Psoas muscle (tissue), 8 donors: ENCODE data around the gene SPTBN2. TPM values are rescaled to one million over a fixed set of nuclear protein-coding genes. Genes with fewer than 3 reads are reported as not detected.

Experiments
- ATAC-seq, 4 donors: fragments of 200-7000 bp; cut with Tn5 transposase; one replicate each; pipeline ENCODE4 v1.9.1; 2020; ENCODE audit warnings: moderate library complexity in 3 of 4, mild to moderate bottlenecking in 2 of 4
- DNase-seq, 2 donors: peaks; one replicate each; pipeline ENCODE4 v3.0.0-alpha.2; 2020
- H3K27ac ChIP-seq: fragments of 200-600 bp; one replicate; pipeline ENCODE4 v1.8.0; 2022
- H3K27me3 ChIP-seq, 3 donors: fragments of 200-600 bp in 1 of 3; one replicate each; pipeline versions ENCODE4 v1.6.1 to v1.8.0; 2013 to 2022; ENCODE audit warnings: low read length in 2 of 3, mild to moderate bottlenecking in 2 of 3, moderate library complexity in 1 of 3; ENCODE audit not compliant: insufficient read depth in 3 of 3
- H3K36me3 ChIP-seq, 2 donors: fragments of 200-600 bp in 1 of 2; one replicate each; pipeline versions ENCODE4 v1.6.1 to v1.8.0; 2013 to 2022; ENCODE audit warnings: low read depth in 1 of 2, mild to moderate bottlenecking in 1 of 2, moderate library complexity in 1 of 2; ENCODE audit not compliant: insufficient read depth in 1 of 2
- H3K4me1 ChIP-seq: fragments of 200-600 bp; one replicate; pipeline ENCODE4 v1.8.0; 2022
- H3K4me3 ChIP-seq: fragments of 200-600 bp; one replicate; pipeline ENCODE4 v1.8.0; 2022; ENCODE audit warnings: mild to moderate bottlenecking
- H3K9me3 ChIP-seq: fragments of 200-600 bp; one replicate; pipeline ENCODE4 v1.8.0; 2022
- CTCF ChIP-seq: fragments of 200-600 bp; IDR thresholded peaks from one replicate; pipeline ENCODE4 v1.8.0; 2022; ENCODE audit warnings: antibody characterized with exemption
- WGBS, 3 donors: extraction: QIAGEN DNeasy Blood & Tissue Kit; methylation state at CpG; one replicate each; pipeline versions ENCODE4 v1.1.6 to v1.1.7; 2013; 5-methylcytosine and 5-hydroxymethylcytosine counted together
- intact Hi-C, 2 donors: fragments of 100-400 bp; cut with DNase I; formaldehyde crosslinking; loops; one replicate each; pipeline versions ENCODE4 v1.11.0 to v1.14.2; 2022
- polyA plus RNA-seq, 3 donors: library from polyadenylated mRNA; stranded (reverse); fragments of 200-250 nt; gene quantifications; one replicate each; pipeline ENCODE4 v1.2.3, GENCODE V29; 2013
- total RNA-seq, 4 donors: library from RNA; stranded (reverse); fragmentation: NEBNext Ultra II Directional in 2 of 4; extraction: Animal tissue kit (Norgen Biotek cat#: 25700) in 2 of 4; gene quantifications; one replicate each; pipeline versions ENCODE4 v1.2.1 to v1.2.4, GENCODE V29; 2021 to 2023
- donor health status: healthy with polysubstance abuse.
- donor health status: DM: no; HTN: no; CAD: no; lungs with moderate emphysema.
- donor health status: Bipolar disorder and iron deficiency.
- donor health status: healthy.
- donor health status: DM: yes; HTN: yes; CAD: no.
- donor health status: DM: no; HTN: no; CAD: no.
- donor health status: DM: no; HTN: no; CAD: no.
- donor health status: DM: yes; HTN: yes; CAD: no.

The SPTBN2 gene
- total and polyA plus RNA-seq, 7 donors = 0.08 to 1.4 (median 0.43) TPM; not detected in 1

- TF ChIP-seq CTCF = no peak
- no peak for DNase-seq
- no peaks in the 10 kb centered on the region for H3K4me1 ChIP-seq
- 93 to 97% (median 95%) methylated on average over 26 to 27 of the region's 27 CpGs for WGBS, 3 donors
- no peak for ATAC-seq
- H3K36me3 ChIP-seq = no peaks in the 10 kb centered on the region
- no peaks in the 10 kb centered on the region for H3K9me3 ChIP-seq
- intact Hi-C loops = no loop called here
- no peak overlapping the region for H3K4me3 ChIP-seq
- no peaks in the 10 kb centered on the region for H3K27me3 ChIP-seq
- H3K27ac ChIP-seq = no peak overlapping the region
Observed at GRCh38 chr11:66762088-66762487, 33.1 kb upstream of the SPTBN2 start.

- intact Hi-C loops = no loop called here
- 89 to 93% (median 90%) methylated on average over 4 of the region's 4 CpGs for WGBS, 3 donors
- H3K4me1 ChIP-seq = no peaks in the 10 kb centered on the region
- no peak overlapping the region for H3K4me3 ChIP-seq
- no peaks in the 10 kb centered on the region for H3K9me3 ChIP-seq
- H3K27ac ChIP-seq = no peak overlapping the region
- H3K36me3 ChIP-seq = no peaks in the 10 kb centered on the region
- ATAC-seq = no peak
- H3K27me3 ChIP-seq = peaks cover 0 to 4% (median 0%) of the 10 kb centered on the region in 3 donors
- DNase-seq = no peak
- TF ChIP-seq CTCF = no peak
Observed at GRCh38 chr11:66752148-66752547, 23.1 kb upstream of the SPTBN2 start.

- peaks cover 2% of the 10 kb centered on the region for H3K4me1 ChIP-seq
- TF ChIP-seq CTCF = no peak
- no peak overlapping the region for H3K4me3 ChIP-seq
- no peaks in the 10 kb centered on the region for H3K27me3 ChIP-seq
- ATAC-seq (no peak), DNase-seq (no peak)
- intact Hi-C loops = no loop called here
- no peaks in the 10 kb centered on the region for H3K9me3 ChIP-seq
- H3K27ac ChIP-seq = no peak overlapping the region
- no peaks in the 10 kb centered on the region for H3K36me3 ChIP-seq
- 58 to 74% (median 72%) methylated on average over 2 of the region's 2 CpGs for WGBS, 3 donors
Observed at GRCh38 chr11:66749091-66749490, 20.1 kb upstream of the SPTBN2 start.

- intact Hi-C loops = no loop called here
- Histone ChIP-seq H3K27me3 (no peaks in the 10 kb centered on the region), H3K36me3 (no peaks in the 10 kb centered on the region), H3K27ac (no peak overlapping the region), H3K4me3 (no peak overlapping the region), H3K4me1 (peaks cover 7% of the 10 kb centered on the region), H3K9me3 (no peaks in the 10 kb centered on the region)
- ATAC-seq = no peak
- 88 to 91% (median 90%) methylated on average over 7 of the region's 7 CpGs for WGBS, 3 donors
- no peak for DNase-seq
- no peak for TF ChIP-seq CTCF
Observed at GRCh38 chr11:66747480-66747879, 18.5 kb upstream of the SPTBN2 start.
